C4-2B (cell line): ENCODE data around the gene HDDC2.

Source experiments
- H3K27ac ChIP-seq: fragments of 450-650 bp; 2 replicates; pipeline ENCODE4 v1.5.1; 2017
- ZFX ChIP-seq: fragments of 450-650 bp; IDR thresholded peaks from 2 replicates; pipeline ENCODE4 v1.6.1; 2017
- TF ChIP-seq, protein P1 (sequence below): fragments of 450-650 bp; conservative IDR thresholded peaks from 2 replicates; pipeline ENCODE4 v1.5.1; 2017; ENCODE audit warnings: mild to moderate bottlenecking

HDDC2 gene

DNA sequence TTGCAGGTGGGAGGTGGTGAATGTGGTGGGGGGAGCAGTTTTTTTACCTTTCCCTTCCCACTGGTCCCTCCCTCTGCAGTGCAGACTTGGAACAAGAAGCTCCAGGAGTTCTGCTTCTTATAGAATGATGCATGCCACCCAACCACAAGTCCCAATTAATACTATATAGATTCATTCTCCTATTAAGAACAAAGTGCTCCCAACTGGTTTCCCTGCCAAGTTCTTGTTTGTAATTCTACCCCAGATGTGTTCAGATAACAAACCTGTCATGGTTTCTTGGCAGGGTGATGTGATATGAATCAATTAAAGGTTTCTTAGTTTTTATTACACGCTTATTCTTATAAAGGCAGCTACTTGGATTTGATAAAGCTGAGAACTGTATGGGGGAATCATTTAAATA lies 23.9 kb downstream of the HDDC2 start:
- TF ChIP-seq ZFX = no peak
- TF ChIP-seq, protein P1, sequence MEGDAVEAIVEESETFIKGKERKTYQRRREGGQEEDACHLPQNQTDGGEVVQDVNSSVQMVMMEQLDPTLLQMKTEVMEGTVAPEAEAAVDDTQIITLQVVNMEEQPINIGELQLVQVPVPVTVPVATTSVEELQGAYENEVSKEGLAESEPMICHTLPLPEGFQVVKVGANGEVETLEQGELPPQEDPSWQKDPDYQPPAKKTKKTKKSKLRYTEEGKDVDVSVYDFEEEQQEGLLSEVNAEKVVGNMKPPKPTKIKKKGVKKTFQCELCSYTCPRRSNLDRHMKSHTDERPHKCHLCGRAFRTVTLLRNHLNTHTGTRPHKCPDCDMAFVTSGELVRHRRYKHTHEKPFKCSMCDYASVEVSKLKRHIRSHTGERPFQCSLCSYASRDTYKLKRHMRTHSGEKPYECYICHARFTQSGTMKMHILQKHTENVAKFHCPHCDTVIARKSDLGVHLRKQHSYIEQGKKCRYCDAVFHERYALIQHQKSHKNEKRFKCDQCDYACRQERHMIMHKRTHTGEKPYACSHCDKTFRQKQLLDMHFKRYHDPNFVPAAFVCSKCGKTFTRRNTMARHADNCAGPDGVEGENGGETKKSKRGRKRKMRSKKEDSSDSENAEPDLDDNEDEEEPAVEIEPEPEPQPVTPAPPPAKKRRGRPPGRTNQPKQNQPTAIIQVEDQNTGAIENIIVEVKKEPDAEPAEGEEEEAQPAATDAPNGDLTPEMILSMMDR = no peak
- no peak overlapping the region for H3K27ac ChIP-seq

DNA sequence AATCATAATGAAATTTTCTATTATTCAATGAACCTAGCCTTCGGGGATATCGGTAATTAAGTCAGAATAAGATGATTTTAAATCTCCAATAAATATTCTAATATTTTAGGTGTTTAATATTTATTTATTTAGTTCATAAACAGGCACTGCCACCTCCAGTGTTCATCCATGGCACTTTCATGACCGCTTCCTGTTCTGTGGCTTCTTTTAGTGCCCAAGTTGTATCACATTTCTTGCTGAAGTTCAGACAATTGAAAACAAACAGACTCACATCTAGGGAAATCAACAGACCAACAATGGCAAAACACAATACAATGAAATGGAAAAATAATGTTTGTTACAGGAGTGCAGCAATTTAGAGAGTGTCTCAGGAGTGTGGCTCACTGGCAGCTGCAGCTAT lies 26.0 kb downstream of the HDDC2 start:
- H3K27ac ChIP-seq = no peak overlapping the region
- TF ChIP-seq, protein P1 = no peak
- TF ChIP-seq ZFX = no peak

DNA sequence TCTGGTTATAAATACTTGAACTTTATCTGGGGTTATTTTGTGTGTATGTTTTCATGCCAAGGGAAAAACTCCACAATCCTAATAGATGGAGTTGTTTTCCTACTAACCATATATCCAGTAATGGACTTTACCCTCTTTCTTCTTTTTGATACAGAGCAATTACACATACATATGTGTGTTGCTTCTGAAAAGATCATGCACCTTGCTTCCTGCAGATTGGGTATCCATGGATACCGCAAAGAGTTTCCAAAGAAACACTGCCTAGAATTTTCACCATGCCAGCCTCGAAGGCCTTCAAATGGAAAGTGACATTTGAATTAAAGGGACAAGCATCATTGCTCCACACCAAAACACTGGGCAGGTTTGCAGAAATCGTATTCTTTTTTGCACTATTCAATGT lies 26.8 kb downstream of the HDDC2 start:
- TF ChIP-seq, protein P1 = no peak
- TF ChIP-seq ZFX = no peak

DNA sequence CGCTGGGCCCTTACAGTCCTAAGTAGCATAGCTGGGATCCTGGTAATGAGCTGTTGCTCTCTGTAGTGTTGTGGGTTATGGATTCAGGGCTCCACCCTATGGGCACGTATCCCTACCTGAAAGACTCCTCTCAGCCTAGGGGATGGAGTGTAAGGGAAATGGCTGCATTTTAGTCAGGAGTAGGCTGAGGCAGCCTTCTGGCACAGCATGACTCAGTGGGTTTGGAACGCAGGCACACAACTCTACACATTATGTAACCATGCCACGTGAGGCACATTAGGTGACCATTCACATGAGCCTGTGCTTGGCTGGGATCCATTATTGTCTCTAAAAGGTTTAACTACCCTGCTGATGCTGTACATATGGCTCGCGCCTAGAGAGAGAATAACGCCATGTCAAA lies 27.8 kb downstream of the HDDC2 start:
- TF ChIP-seq, protein P1 = no peak
- TF ChIP-seq ZFX = no peak

More for the DNA sequence above, 26.8 kb downstream of the HDDC2 start:
- no peak overlapping the region for H3K27ac ChIP-seq

DNA sequence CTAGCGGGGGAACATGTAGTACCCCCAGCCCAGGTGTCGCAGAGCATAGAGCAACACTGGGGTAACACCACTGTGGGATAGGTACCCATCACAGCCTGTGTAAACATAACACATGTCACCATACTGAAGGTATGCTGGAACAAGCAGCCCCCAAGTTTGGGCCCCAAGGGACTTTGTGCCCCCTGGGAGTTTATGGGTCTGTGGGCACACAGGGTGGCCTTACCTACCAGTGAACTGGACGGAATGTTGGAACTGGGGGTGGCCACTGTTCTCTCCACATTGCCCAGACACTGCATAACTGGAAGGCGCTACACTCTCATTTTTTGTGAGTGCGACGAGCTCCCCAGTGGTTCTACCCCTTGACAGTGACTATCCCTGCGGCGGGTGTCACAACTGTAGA lies 28.5 kb downstream of the HDDC2 start:
- no peak overlapping the region for H3K27ac ChIP-seq
- TF ChIP-seq, protein P1 = no peak
- no peak for TF ChIP-seq ZFX

More for the DNA sequence above, 27.8 kb downstream of the HDDC2 start:
- no peak overlapping the region for H3K27ac ChIP-seq

DNA sequence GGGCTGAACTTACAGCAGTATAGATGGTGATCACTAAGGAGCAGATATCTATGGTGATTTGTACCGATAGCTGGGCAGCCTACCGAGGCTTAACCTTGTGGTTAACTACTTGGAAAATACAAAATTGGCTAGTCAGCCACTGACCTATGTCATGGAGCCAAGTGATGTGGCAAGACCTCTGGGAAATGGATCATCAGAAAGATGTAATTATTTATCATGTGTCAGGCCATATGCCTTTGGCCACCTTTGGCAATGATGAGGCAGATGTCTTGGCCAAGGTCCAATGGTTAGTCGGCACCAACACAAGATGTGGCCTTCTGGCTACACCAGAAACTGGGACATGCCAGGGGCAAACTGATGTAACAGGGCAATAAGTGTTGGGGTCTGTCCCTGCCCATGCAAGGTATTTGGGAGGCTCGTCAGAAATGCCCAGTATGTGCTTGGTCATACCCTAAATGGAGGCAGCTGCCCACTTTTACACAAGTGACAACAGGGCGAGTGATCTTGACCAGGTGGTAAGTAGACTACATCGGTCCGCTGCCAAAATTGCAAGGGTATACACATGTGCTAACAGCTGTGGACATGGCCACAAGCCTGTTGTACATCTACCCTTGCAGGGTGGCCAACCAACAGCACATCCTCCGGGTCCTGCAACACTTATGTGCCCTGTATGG lies 30.1 kb downstream of the HDDC2 start:
- H3K27ac ChIP-seq = no peak overlapping the region
- TF ChIP-seq, protein P1 = no peak
- TF ChIP-seq ZFX = no peak

DNA sequence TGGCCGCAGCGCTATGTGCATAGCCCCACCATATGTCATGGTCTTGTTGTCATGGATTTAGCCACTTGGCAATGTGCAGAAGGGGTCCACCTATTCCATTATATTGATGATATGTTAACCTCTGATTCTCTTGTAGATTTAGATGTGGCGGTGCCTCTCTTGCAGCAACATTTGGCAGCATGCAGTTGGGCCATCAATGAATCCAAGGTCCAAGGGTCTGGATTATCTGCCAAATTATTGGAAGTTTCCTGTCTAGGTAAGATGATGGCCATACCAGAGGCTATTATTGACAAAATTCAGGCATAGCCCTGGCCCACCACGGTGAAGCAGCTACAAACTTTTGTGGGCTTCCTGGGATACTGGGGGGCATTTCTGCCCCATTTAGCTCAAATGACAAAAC lies 31.4 kb downstream of the HDDC2 start:
- no peak for TF ChIP-seq ZFX
- TF ChIP-seq, protein P1 = no peak

More for the DNA sequence above, 31.4 kb downstream of the HDDC2 start:
- H3K27ac ChIP-seq = no peak overlapping the region
